ENCODE results near the gene LHX8.

- TF ChIP-seq CTCF (IDR thresholded peaks at IDR 0.05; ENCODE audit: insufficient read depth, low read depth, low read length) (no peak), EZH2 (IDR thresholded peaks at IDR 0.05; ENCODE audit: insufficient read depth, low read length) (no peak)
Observed at GRCh38 chr1:75133750-75134646, at the start of gene LHX8.
